H1 (cell line): Measurements from ENCODE around the gene GALNTL6. TPM values are rescaled to one million over a fixed set of nuclear protein-coding genes. Genes with fewer than 3 reads are reported as not detected.

Source experiments
- CHD1 ChIP-seq: IDR thresholded peaks from 2 replicates; pipeline ENCODE4 v1.6.1; 2012; ENCODE audit warnings: low read depth, low read length, improper control_type of control experiment
- JUN ChIP-seq: IDR thresholded peaks from 2 replicates; pipeline ENCODE4 v1.6.1; 2011; ENCODE audit warnings: low read depth, mild to moderate bottlenecking, improper control_type of control experiment, low read length
- JUND ChIP-seq: IDR thresholded peaks from 2 replicates; pipeline ENCODE4 v1.6.1; 2011; ENCODE audit warnings: mild to moderate bottlenecking, improper control_type of control experiment, low read length
- RAD21 ChIP-seq, 2 experiments: IDR thresholded peaks in 1 of 2; conservative IDR thresholded peaks in 1 of 2; 2 replicates each; pipeline ENCODE4 v1.6.1; 2011; ENCODE audit warnings: low read depth in 2 of 2, low read length in 2 of 2, improper control_type of control experiment in 1 of 2, inconsistent platforms in 1 of 2, mild to moderate bottlenecking in 1 of 2, moderate library complexity in 1 of 2
- SIX5 ChIP-seq: IDR thresholded peaks from 2 replicates; pipeline ENCODE4 v1.6.1; 2011; ENCODE audit warnings: mild to moderate bottlenecking, low read depth, low read length
- SUZ12 ChIP-seq: fragments of 200-600 bp; sonication (generic); IDR thresholded peaks from 2 replicates; pipeline ENCODE4 v1.6.1; 2012; ENCODE audit warnings: mild to moderate bottlenecking, inconsistent platforms, low read length, moderate library complexity, mixed read lengths
- polyA plus RNA-seq, 7 experiments: library from polyadenylated mRNA; depleted of rRNA in 3 of 7; stranded (reverse) in 5 of 7; unstranded in 2 of 7; fragments of >200 nt in 5 of 7; fragments of 200-250 nt in 2 of 7; gene quantifications; 1 replicate in 5 of 7; 2 replicates in 1 of 7; 4 replicates in 1 of 7; pipeline versions ENCODE4 v1.2.1 to v1.2.3, GENCODE V29; 2011 to 2013; ENCODE audit warnings: missing spikeins in 2 of 7, mixed read lengths in 2 of 7
- total RNA-seq: library from RNA; stranded (reverse); fragmentation: NEBNext Ultra II Directional; extraction: Animal tissue kit (Norgen Biotek cat#: 25700); gene quantifications from 2 replicates; pipeline ENCODE4 v1.2.1, GENCODE V29; 2021
- TF ChIP-seq, protein P1 (sequence below): IDR thresholded peaks from 2 replicates; pipeline ENCODE4 v1.6.1; 2012; ENCODE audit warnings: low read length, inconsistent platforms

Gene GALNTL6
- total and polyA plus RNA-seq, 2 of the 8 experiments (the other 6 are each of a cell fraction or from before 2014, with no cell fraction given) = 0.03 to 0.32 TPM

DNA sequence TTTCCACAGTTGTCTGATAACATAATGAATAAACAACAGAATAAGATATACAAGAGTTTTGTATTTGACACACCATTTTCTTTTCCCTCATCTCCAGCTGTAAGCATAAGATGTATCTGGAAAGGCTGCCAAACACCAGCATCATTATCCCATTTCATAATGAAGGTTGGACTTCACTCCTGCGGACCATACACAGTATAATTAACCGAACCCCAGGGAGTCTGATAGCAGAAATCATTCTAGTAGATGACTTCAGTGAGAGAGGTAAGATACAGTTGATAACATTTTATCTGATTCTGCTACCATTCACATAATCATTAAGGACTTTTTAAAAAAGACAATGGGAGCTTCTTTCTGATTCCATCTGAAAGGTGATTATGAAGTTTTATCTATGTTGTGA is 535.2 kb downstream of the GALNTL6 start (continued):
- TF ChIP-seq SUZ12 (no peak), CHD1 (no peak), SIX5 (no peak), RAD21 (IDR thresholded peaks at IDR 0.05 in 1 of 2, conservative IDR thresholded peaks at IDR 0.05 in 1 of 2; ENCODE audit: low read depth in 2 of 2, low read length in 2 of 2) (no peak), JUN (no peak), JUND (no peak)
- TF ChIP-seq, protein P1, sequence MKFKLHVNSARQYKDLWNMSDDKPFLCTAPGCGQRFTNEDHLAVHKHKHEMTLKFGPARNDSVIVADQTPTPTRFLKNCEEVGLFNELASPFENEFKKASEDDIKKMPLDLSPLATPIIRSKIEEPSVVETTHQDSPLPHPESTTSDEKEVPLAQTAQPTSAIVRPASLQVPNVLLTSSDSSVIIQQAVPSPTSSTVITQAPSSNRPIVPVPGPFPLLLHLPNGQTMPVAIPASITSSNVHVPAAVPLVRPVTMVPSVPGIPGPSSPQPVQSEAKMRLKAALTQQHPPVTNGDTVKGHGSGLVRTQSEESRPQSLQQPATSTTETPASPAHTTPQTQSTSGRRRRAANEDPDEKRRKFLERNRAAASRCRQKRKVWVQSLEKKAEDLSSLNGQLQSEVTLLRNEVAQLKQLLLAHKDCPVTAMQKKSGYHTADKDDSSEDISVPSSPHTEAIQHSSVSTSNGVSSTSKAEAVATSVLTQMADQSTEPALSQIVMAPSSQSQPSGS = no peak
